Uterus (tissue), 2 donors: Measurements from ENCODE around the gene SLC6A17.

Experiments
- POLR2A ChIP-seq, 2 donors: fragments of 450-650 bp; IDR thresholded peaks; one replicate each; pipeline ENCODE4 v1.6.1; 2016; ENCODE audit warnings: antibody characterized with exemption in 2 of 2, mild to moderate bottlenecking in 1 of 2, moderate library complexity in 1 of 2
- TF ChIP-seq, protein P1 (sequence below), 4 experiments: fragments of 200-600 bp in 2 of 4; fragments of 450-650 bp in 2 of 4; sonication (generic) in 2 of 4; IDR thresholded peaks; one replicate each; pipeline ENCODE4 v1.5.1; 2016 to 2019; ENCODE audit warnings: antibody characterized with exemption in 4 of 4, mild to moderate bottlenecking in 2 of 4, moderate library complexity in 1 of 4

GRCh38 chr1:110213143-110213540, 62.8 kb downstream of the SLC6A17 start:
- TF ChIP-seq, protein P1, sequence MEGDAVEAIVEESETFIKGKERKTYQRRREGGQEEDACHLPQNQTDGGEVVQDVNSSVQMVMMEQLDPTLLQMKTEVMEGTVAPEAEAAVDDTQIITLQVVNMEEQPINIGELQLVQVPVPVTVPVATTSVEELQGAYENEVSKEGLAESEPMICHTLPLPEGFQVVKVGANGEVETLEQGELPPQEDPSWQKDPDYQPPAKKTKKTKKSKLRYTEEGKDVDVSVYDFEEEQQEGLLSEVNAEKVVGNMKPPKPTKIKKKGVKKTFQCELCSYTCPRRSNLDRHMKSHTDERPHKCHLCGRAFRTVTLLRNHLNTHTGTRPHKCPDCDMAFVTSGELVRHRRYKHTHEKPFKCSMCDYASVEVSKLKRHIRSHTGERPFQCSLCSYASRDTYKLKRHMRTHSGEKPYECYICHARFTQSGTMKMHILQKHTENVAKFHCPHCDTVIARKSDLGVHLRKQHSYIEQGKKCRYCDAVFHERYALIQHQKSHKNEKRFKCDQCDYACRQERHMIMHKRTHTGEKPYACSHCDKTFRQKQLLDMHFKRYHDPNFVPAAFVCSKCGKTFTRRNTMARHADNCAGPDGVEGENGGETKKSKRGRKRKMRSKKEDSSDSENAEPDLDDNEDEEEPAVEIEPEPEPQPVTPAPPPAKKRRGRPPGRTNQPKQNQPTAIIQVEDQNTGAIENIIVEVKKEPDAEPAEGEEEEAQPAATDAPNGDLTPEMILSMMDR (IDR thresholded peaks at IDR 0.05): no peak
- TF ChIP-seq POLR2A (IDR thresholded peaks at IDR 0.05): no peak
